Measurements from ENCODE around the gene KLF12. TPM values are rescaled to one million over a fixed set of nuclear protein-coding genes. Genes with fewer than 3 reads are reported as not detected.

Gene KLF12
- total RNA-seq, 1 experiment from 2014 or later: 14.0 TPM

DNA sequence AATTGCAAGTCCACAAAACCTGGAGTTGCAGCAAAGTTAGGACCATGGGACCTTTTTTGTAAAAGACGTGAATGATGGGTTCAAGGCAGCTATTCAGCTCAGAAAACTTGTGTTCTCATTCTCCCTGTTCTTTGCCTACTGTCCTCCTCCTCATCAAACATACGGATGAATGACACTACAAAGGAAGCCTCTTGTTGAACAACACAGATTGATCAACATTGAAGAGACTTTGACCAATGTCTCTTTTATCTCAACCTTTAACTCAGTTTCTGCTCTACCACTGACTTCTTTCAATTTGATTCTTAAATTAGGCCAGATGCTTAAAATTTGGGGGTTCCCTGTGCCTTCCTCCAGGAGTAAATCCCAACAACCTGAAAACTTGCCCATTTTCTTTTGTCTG, 27.9 kb upstream of the KLF12 start:
- peak in 1 of 2 experiments; percentile 2 for DNase-seq
- peaks cover 11% of the 10 kb centered on the region for H3K4me1 Mint-ChIP-seq (ENCODE audit: low read depth, unreplicated experiment)
- H3K27ac Mint-ChIP-seq (ENCODE audit: unreplicated experiment): no peak overlapping the region
- H3K36me3 ChIP-seq (ENCODE audit: control insufficient read depth, insufficient read depth, low read length): no peaks in the 10 kb centered on the region
- no peaks in the 10 kb centered on the region for H3K27me3 ChIP-seq (replicated peaks; ENCODE audit: control insufficient read depth, insufficient read depth, low read length)
- no peaks in the 10 kb centered on the region for H3K9me3 ChIP-seq
- H3K36me3 Mint-ChIP-seq (ENCODE audit: insufficient read depth, unreplicated experiment): no peaks in the 10 kb centered on the region
- ChIA-PET CTCF (no interaction called here), POLR2A (no interaction called here)
- H3K4me3 Mint-ChIP-seq (ENCODE audit: unreplicated experiment): no peak overlapping the region
- BruUV-seq (replicated peaks): no TSS peak
- peaks cover 7% of the 10 kb centered on the region for H3K4me1 ChIP-seq
- TF ChIP-seq, protein P1, sequence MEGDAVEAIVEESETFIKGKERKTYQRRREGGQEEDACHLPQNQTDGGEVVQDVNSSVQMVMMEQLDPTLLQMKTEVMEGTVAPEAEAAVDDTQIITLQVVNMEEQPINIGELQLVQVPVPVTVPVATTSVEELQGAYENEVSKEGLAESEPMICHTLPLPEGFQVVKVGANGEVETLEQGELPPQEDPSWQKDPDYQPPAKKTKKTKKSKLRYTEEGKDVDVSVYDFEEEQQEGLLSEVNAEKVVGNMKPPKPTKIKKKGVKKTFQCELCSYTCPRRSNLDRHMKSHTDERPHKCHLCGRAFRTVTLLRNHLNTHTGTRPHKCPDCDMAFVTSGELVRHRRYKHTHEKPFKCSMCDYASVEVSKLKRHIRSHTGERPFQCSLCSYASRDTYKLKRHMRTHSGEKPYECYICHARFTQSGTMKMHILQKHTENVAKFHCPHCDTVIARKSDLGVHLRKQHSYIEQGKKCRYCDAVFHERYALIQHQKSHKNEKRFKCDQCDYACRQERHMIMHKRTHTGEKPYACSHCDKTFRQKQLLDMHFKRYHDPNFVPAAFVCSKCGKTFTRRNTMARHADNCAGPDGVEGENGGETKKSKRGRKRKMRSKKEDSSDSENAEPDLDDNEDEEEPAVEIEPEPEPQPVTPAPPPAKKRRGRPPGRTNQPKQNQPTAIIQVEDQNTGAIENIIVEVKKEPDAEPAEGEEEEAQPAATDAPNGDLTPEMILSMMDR (IDR thresholded peaks at IDR 0.05; ENCODE audit: insufficient read depth in 1 of 2, low read depth in 1 of 2, low read length in 1 of 2, severe bottlenecking in 1 of 2, unreplicated experiment in 1 of 2): no peak
- H3K27me3 Mint-ChIP-seq (ENCODE audit: insufficient read depth, unreplicated experiment): no peaks in the 10 kb centered on the region
- H3K4me3 ChIP-seq (ENCODE audit: low read depth, low read length): no peak overlapping the region
- no peaks in the 10 kb centered on the region for H3K9me3 Mint-ChIP-seq (ENCODE audit: unreplicated experiment)
- intact Hi-C loops (cut with micrococcal nuclease; ENCODE audit: unreplicated experiment): loop anchor here (10.0 kb wide), 1 partner anchor 123 kb away; no protein-coding TSS in a partner anchor

DNA sequence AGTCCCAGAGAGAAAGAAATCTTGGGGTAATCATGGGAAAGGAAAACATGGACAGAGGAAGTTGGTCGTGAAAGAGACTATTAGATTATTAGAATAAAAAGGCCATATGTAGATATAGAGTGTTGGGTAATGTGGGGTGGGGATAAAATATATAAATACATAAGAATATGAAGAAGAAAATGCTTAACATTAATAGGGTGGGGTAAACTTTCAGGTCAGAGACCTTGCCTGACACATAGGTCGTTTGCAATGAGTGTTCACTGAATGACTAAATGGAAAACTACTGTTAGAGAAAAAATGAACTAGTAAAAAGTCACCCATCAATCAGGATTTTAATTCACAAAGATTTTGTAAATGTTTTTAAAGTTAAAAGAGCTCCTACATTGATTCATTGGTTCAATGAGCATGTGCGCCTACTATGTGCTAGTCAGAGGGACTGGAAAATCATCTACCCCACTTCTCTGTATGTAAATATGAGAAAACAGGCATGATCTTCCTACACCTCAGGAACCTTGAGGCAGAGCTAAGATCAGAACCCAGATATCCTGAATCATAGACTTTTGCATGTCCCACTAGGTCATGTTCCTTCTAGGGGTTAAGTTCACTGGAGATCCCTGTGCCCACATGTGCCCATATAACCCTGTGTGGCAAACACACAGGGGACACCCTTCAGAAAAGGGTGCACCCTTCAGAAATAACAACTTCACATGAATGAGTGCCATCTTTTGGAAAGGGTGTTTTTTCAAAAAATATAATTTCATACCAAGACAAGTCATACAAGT, 24.6 kb upstream of the KLF12 start:
- TF ChIP-seq, protein P1 (IDR thresholded peaks at IDR 0.05; ENCODE audit: insufficient read depth in 1 of 2, low read depth in 1 of 2, low read length in 1 of 2, severe bottlenecking in 1 of 2, unreplicated experiment in 1 of 2): no peak
- CTCF ChIA-PET: no interaction called here

DNA sequence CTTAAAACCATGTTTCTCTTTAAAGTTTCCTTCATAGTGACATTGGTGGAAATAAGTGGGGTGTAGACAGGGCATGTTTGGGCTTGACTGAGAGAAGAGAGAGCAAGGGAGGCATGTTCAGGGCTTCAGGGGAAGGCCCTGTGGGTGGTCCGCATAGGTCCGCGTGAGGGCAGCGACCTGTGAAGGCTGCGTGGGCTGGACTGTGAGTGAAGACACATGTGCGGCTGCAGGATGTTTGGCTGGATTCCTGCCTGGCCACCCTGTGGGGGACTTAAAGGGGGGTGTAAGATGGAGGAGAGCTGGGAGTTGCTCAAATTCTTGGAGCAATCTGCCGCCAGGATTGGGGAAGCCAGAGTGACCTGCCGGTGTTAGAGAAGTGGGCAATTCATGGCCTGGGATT, 23.8 kb upstream of the KLF12 start:
- ChIA-PET CTCF (no interaction called here), POLR2A (no interaction called here)
- no peaks in the 10 kb centered on the region for H3K27me3 Mint-ChIP-seq (ENCODE audit: insufficient read depth, unreplicated experiment)
- no peak overlapping the region for H3K4me3 ChIP-seq (ENCODE audit: low read depth, low read length)
- DNase-seq: no peak
- H3K4me1 ChIP-seq: peaks cover 7% of the 10 kb centered on the region
- TF ChIP-seq, protein P1 (IDR thresholded peaks at IDR 0.05; ENCODE audit: insufficient read depth in 1 of 2, low read depth in 1 of 2, low read length in 1 of 2, severe bottlenecking in 1 of 2, unreplicated experiment in 1 of 2): no peak
- no peak overlapping the region for H3K27ac Mint-ChIP-seq (ENCODE audit: unreplicated experiment)
- no peaks in the 10 kb centered on the region for H3K9me3 Mint-ChIP-seq (ENCODE audit: unreplicated experiment)
- no peaks in the 10 kb centered on the region for H3K27me3 ChIP-seq (replicated peaks; ENCODE audit: control insufficient read depth, insufficient read depth, low read length)
- H3K4me3 Mint-ChIP-seq (ENCODE audit: unreplicated experiment): no peak overlapping the region
- intact Hi-C loops (cut with micrococcal nuclease; ENCODE audit: unreplicated experiment): no loop called here
- no peaks in the 10 kb centered on the region for H3K36me3 Mint-ChIP-seq (ENCODE audit: insufficient read depth, unreplicated experiment)
- no peaks in the 10 kb centered on the region for H3K9me3 ChIP-seq
- no TSS peak for BruUV-seq (replicated peaks)
- no peaks in the 10 kb centered on the region for H3K36me3 ChIP-seq (ENCODE audit: control insufficient read depth, insufficient read depth, low read length)
- H3K4me1 Mint-ChIP-seq (ENCODE audit: low read depth, unreplicated experiment): peaks cover 9% of the 10 kb centered on the region

More for the DNA sequence above, 24.6 kb upstream of the KLF12 start:
- Histone ChIP-seq H3K4me1 (peaks cover 7% of the 10 kb centered on the region), H3K4me3 (ENCODE audit: low read depth, low read length) (no peak overlapping the region), H3K9me3 (no peaks in the 10 kb centered on the region), H3K36me3 (ENCODE audit: control insufficient read depth, insufficient read depth, low read length) (no peaks in the 10 kb centered on the region), H3K27me3 (replicated peaks; ENCODE audit: control insufficient read depth, insufficient read depth, low read length) (no peaks in the 10 kb centered on the region)
- Mint-ChIP-seq H3K36me3 (ENCODE audit: insufficient read depth, unreplicated experiment) (no peaks in the 10 kb centered on the region), H3K9me3 (ENCODE audit: unreplicated experiment) (no peaks in the 10 kb centered on the region), H3K27me3 (ENCODE audit: insufficient read depth, unreplicated experiment) (no peaks in the 10 kb centered on the region), H3K27ac (ENCODE audit: unreplicated experiment) (no peak overlapping the region), H3K4me1 (ENCODE audit: low read depth, unreplicated experiment) (peaks cover 11% of the 10 kb centered on the region), H3K4me3 (ENCODE audit: unreplicated experiment) (no peak overlapping the region)
- intact Hi-C loops (cut with micrococcal nuclease; ENCODE audit: unreplicated experiment): no loop called here
- no peak for DNase-seq
- no TSS peak for BruUV-seq (replicated peaks)
- POLR2A ChIA-PET: no interaction called here

Data from Caco-2 (cell line).